Erythroblast (primary cell): ENCODE measurements around the gene CLDN14.

Experiments used
- GATA1 ChIP-seq: IDR thresholded peaks from 2 replicates; pipeline ENCODE4 v1.6.1; 2011; ENCODE audit warnings: low read depth, mild to moderate bottlenecking, control low read depth, low read length, moderate library complexity
- POLR2A ChIP-seq: IDR thresholded peaks from 2 replicates; pipeline ENCODE4 v1.6.1; 2011; ENCODE audit warnings: mild to moderate bottlenecking, low read length

DNA sequence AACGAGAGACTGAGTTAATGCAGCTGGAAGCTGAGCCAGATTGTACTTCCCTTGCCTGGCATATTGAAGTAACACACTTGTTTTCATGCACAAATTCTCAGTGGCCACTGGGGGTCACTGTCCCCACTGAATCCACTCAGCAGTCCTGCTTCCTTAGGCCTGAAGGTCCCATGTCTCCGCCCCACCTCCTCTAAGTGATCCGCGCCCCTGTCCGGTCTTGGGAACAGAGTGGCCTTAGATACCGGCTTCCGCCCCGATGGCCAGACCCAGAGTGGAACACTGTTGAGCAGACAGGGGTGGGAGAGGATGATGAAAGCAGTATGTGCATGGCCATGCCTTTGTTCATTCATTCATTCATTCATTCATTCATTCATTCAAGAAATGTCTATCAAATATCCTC lies 59.9 kb downstream of the CLDN14 start:
- TF ChIP-seq POLR2A = no peak
- TF ChIP-seq GATA1 = no peak
